Upper lobe of right lung (tissue), 1 donor: ENCODE measurements around the gene CNTNAP5. TPM values are rescaled to one million over a fixed set of nuclear protein-coding genes. Genes with fewer than 3 reads are reported as not detected.
A peak's percentile ranks its signal among the peaks of the same experiment; 100 is the strongest.

Source experiments
- ATAC-seq: fragments of 200-7000 bp; cut with Tn5 transposase; one replicate; pipeline ENCODE4 v1.9.1; 2020; ENCODE audit warnings: mild to moderate bottlenecking, moderate library complexity
- DNase-seq: peaks from one replicate; pipeline ENCODE4 v3.0.0-alpha.2; 2020
- H3K27ac ChIP-seq: fragments of 200-600 bp; one replicate; pipeline ENCODE4 v1.8.0; 2022
- H3K27me3 ChIP-seq: fragments of 200-600 bp; one replicate; pipeline ENCODE4 v1.8.0; 2022; ENCODE audit warnings: mild to moderate bottlenecking
- H3K36me3 ChIP-seq: fragments of 200-600 bp; one replicate; pipeline ENCODE4 v1.8.0; 2022
- H3K4me1 ChIP-seq: fragments of 200-600 bp; one replicate; pipeline ENCODE4 v1.8.0; 2022
- H3K4me3 ChIP-seq: fragments of 200-600 bp; one replicate; pipeline ENCODE4 v1.8.0; 2022; ENCODE audit warnings: mild to moderate bottlenecking
- H3K9me3 ChIP-seq: fragments of 200-600 bp; one replicate; pipeline ENCODE4 v1.8.0; 2022
- CTCF ChIP-seq: fragments of 200-600 bp; IDR thresholded peaks from one replicate; pipeline ENCODE4 v1.8.0; 2022; ENCODE audit warnings: antibody characterized with exemption
- intact Hi-C: fragments of 100-400 bp; cut with DNase I; formaldehyde crosslinking; loops from one replicate; pipeline ENCODE4 v1.11.0; 2022
- total RNA-seq: library from RNA; stranded (reverse); fragmentation: NEBNext Ultra II Directional; extraction: Animal tissue kit (Norgen Biotek cat#: 25700); gene quantifications from one replicate; pipeline ENCODE4 v1.2.1, GENCODE V29; 2021
- donor health status: DM: no; HTN: yes; CAD: no; lungs with severe emphysema.

The CNTNAP5 gene
- total RNA-seq, 1 donor from 2014 or later: not detected

- no peak for ATAC-seq
- H3K4me3 ChIP-seq: no peak overlapping the region
- intact Hi-C loops: no loop called here
These were observed 292.5 kb downstream of the CNTNAP5 start for GRCh38 chr2:124317628-124318027.

GRCh38 chr2:124318913-124319312 lies 293.8 kb downstream of the CNTNAP5 start:
- Histone ChIP-seq H3K27ac (no peak overlapping the region), H3K9me3 (no peaks in the 10 kb centered on the region), H3K36me3 (no peaks in the 10 kb centered on the region), H3K4me3 (no peak overlapping the region), H3K4me1 (no peaks in the 10 kb centered on the region), H3K27me3 (no peaks in the 10 kb centered on the region)
- intact Hi-C loops: no loop called here
- ATAC-seq: no peak
- no peak for DNase-seq
- no peak for TF ChIP-seq CTCF

More at GRCh38 chr2:124317628-124318027, 292.5 kb downstream of the CNTNAP5 start:
- DNase-seq: no peak
- no peak overlapping the region for H3K27ac ChIP-seq
- no peak for TF ChIP-seq CTCF
- H3K9me3 ChIP-seq: no peaks in the 10 kb centered on the region
- H3K36me3 ChIP-seq: no peaks in the 10 kb centered on the region
- no peaks in the 10 kb centered on the region for H3K27me3 ChIP-seq
- H3K4me1 ChIP-seq: no peaks in the 10 kb centered on the region

- DNase-seq (no peak), ATAC-seq (no peak)
- Histone ChIP-seq H3K27me3 (no peaks in the 10 kb centered on the region), H3K27ac (no peak overlapping the region), H3K4me1 (no peaks in the 10 kb centered on the region), H3K4me3 (no peak overlapping the region), H3K36me3 (no peaks in the 10 kb centered on the region), H3K9me3 (no peaks in the 10 kb centered on the region)
- no peak for TF ChIP-seq CTCF
- intact Hi-C loops: no loop called here
These were observed 294.5 kb downstream of the CNTNAP5 start for GRCh38 chr2:124319577-124319976.

GRCh38 chr2:124320051-124320688 lies 295.1 kb downstream of the CNTNAP5 start:
- no peaks in the 10 kb centered on the region for H3K27me3 ChIP-seq
- intact Hi-C loops: no loop called here
- H3K4me3 ChIP-seq: no peak overlapping the region
- no peak overlapping the region for H3K27ac ChIP-seq
- H3K4me1 ChIP-seq: no peaks in the 10 kb centered on the region
- H3K9me3 ChIP-seq: no peaks in the 10 kb centered on the region
- ATAC-seq: no peak
- TF ChIP-seq CTCF: no peak
- DNase-seq: no peak
- H3K36me3 ChIP-seq: no peaks in the 10 kb centered on the region

- Histone ChIP-seq H3K4me1 (no peaks in the 10 kb centered on the region), H3K27ac (no peak overlapping the region), H3K4me3 (no peak overlapping the region), H3K9me3 (no peaks in the 10 kb centered on the region), H3K27me3 (no peaks in the 10 kb centered on the region), H3K36me3 (no peaks in the 10 kb centered on the region)
- intact Hi-C loops: no loop called here
- no peak for TF ChIP-seq CTCF
- ATAC-seq: peak; percentile 17
- no peak for DNase-seq
These were observed 298.2 kb downstream of the CNTNAP5 start for GRCh38 chr2:124323321-124323720.
